ENCODE results near the gene EVA1C.

EVA1C gene

DNA sequence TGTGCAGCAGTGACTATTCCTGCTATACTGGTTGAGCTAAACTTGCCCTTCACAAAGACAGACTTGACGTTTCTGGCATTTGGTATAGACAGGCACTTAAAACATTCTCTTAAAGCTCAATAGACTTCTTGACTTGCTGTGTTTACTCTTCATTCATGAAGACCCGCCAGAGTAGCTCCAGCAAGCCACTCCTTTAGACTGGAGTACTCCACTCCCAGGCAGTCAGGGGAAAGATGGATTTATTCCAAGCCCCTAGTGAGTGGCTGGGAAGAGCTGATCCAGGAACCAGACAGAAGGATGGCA lies 70.7 kb downstream of the EVA1C start:
- H3K4me2 ChIP-seq (ENCODE audit: insufficient read depth, low read length, poor library complexity, severe bottlenecking), result no peak overlapping the region
- H4K91ac ChIP-seq (ENCODE audit: low read depth, low read length, poor library complexity), result no peak overlapping the region
- no peak overlapping the region for H3K4me3 ChIP-seq (ENCODE audit: low read length in 2 of 2)
- no peak overlapping the region for H2AFZ ChIP-seq (ENCODE audit: low read length)
- H3K4ac ChIP-seq (ENCODE audit: low read length), result no peak overlapping the region
- H3K18ac ChIP-seq (ENCODE audit: low read length), result no peak overlapping the region
- H2BK5ac ChIP-seq (ENCODE audit: low read length), result no peak overlapping the region
- no peaks in the 10 kb centered on the region for H3K9me3 ChIP-seq (replicated peaks in 1 of 2; ENCODE audit: control insufficient read depth in 2 of 2, insufficient read depth in 1 of 2, low read depth in 1 of 2, low read length in 2 of 2)
- no peak overlapping the region for H2BK12ac ChIP-seq (ENCODE audit: low read length)
- DNase-seq (ENCODE audit: low spot score), result no peak
- WGBS, 2 donors (ENCODE audit: extremely low coverage in 2 of 2, insufficient read length in 2 of 2, insufficient replicate concordance in 1 of 2), result no CpG with 5 or more reads among the region's 2 CpGs
- H2AK5ac ChIP-seq (ENCODE audit: low read depth, low read length), result no peak overlapping the region
- H3K4me1 ChIP-seq (ENCODE audit: control insufficient read depth in 2 of 2, insufficient read depth in 1 of 2, low read depth in 1 of 2, low read length in 2 of 2), result no peaks in the 10 kb centered on the region
- no peaks in the 10 kb centered on the region for H3K36me3 ChIP-seq (replicated peaks in 1 of 2; ENCODE audit: control insufficient read depth in 2 of 2, insufficient read depth in 2 of 2, low read length in 2 of 2)
- no peak overlapping the region for H3K27ac ChIP-seq (replicated peaks; ENCODE audit: low read length)
- no peak overlapping the region for H3K14ac ChIP-seq (ENCODE audit: low read length)
- H2BK120ac ChIP-seq (ENCODE audit: low read depth, low read length), result no peak overlapping the region
- peaks cover 0 to 3% (median 0%) of the 10 kb centered on the region in 3 experiments for H3K27me3 ChIP-seq (ENCODE audit: control insufficient read depth in 3 of 3, insufficient read depth in 3 of 3, low read depth in 1 of 3, low read length in 3 of 3)
- no peak overlapping the region for H3K9ac ChIP-seq (ENCODE audit: low read depth, low read length, poor library complexity)
- no peak overlapping the region for H4K8ac ChIP-seq (ENCODE audit: low read depth, low read length)
- no peak overlapping the region for H2BK15ac ChIP-seq (ENCODE audit: low read length)
- H3K23ac ChIP-seq (ENCODE audit: low read depth, low read length, poor library complexity), result no peak overlapping the region
- no peaks in the 10 kb centered on the region for H3K79me1 ChIP-seq (ENCODE audit: low read depth, low read length)

DNA sequence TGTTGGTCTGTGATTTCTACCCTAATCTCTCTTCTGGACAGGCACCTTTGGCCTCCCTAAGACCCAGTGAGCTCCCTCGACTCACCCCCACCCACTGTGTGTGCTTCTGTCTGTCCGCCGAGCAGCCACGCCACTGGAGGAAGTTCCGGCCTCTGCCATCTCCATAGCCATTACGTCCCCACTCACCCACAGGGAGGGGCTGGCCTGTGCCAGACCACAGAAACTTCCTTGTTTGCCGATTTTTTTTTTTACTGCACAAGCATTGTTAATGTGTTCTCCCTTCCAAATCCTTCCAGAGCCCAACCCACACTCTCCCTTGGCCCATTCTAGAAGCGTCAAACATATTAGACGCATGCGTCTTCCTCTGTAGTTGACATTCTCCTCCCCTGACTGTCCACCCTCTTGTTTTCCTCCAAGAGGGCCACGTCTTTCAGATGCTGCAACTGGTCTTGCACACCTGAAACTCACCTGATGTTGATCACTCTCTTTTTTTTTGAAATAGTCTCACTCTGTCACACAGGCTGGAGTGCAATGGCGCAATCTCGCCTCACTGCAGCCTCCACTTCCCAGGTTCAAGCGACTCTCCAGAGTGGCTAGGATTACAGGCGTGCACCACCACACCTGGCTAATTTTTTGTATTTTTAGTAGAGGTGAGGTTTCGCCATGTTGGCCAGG lies 72.3 kb downstream of the EVA1C start:
- H3K4ac ChIP-seq (ENCODE audit: low read length), result no peak overlapping the region
- DNase-seq (ENCODE audit: low spot score), result no peak
- H3K36me3 ChIP-seq (replicated peaks in 1 of 2; ENCODE audit: control insufficient read depth in 2 of 2, insufficient read depth in 2 of 2, low read length in 2 of 2), result no peaks in the 10 kb centered on the region
- H3K9me3 ChIP-seq (replicated peaks in 1 of 2; ENCODE audit: control insufficient read depth in 2 of 2, insufficient read depth in 1 of 2, low read depth in 1 of 2, low read length in 2 of 2), result no peaks in the 10 kb centered on the region
- peaks cover 0 to 3% (median 0%) of the 10 kb centered on the region in 3 experiments for H3K27me3 ChIP-seq (ENCODE audit: control insufficient read depth in 3 of 3, insufficient read depth in 3 of 3, low read depth in 1 of 3, low read length in 3 of 3)
- H2BK120ac ChIP-seq (ENCODE audit: low read depth, low read length), result no peak overlapping the region
- no peak overlapping the region for H3K9ac ChIP-seq (ENCODE audit: low read depth, low read length, poor library complexity)
- H2AK5ac ChIP-seq (ENCODE audit: low read depth, low read length), result no peak overlapping the region
- H4K8ac ChIP-seq (ENCODE audit: low read depth, low read length), result no peak overlapping the region
- no peak overlapping the region for H3K27ac ChIP-seq (replicated peaks; ENCODE audit: low read length)
- no CpG with 5 or more reads among the region's 16 CpGs for WGBS, 2 donors (ENCODE audit: extremely low coverage in 2 of 2, insufficient read length in 2 of 2, insufficient replicate concordance in 1 of 2)
- no peak overlapping the region for H2BK15ac ChIP-seq (ENCODE audit: low read length)
- no peak overlapping the region for H3K4me3 ChIP-seq (ENCODE audit: low read length in 2 of 2)
- H3K18ac ChIP-seq (ENCODE audit: low read length), result no peak overlapping the region
- H2AFZ ChIP-seq (ENCODE audit: low read length), result no peak overlapping the region
- H2BK5ac ChIP-seq (ENCODE audit: low read length), result no peak overlapping the region
- H2BK12ac ChIP-seq (ENCODE audit: low read length), result no peak overlapping the region
- H3K23ac ChIP-seq (ENCODE audit: low read depth, low read length, poor library complexity), result no peak overlapping the region
- H3K4me1 ChIP-seq (ENCODE audit: control insufficient read depth in 2 of 2, insufficient read depth in 1 of 2, low read depth in 1 of 2, low read length in 2 of 2), result no peaks in the 10 kb centered on the region
- no peak overlapping the region for H3K4me2 ChIP-seq (ENCODE audit: insufficient read depth, low read length, poor library complexity, severe bottlenecking)
- no peak overlapping the region for H4K91ac ChIP-seq (ENCODE audit: low read depth, low read length, poor library complexity)
- no peak overlapping the region for H3K14ac ChIP-seq (ENCODE audit: low read length)
- H3K79me1 ChIP-seq (ENCODE audit: low read depth, low read length), result no peaks in the 10 kb centered on the region

DNA sequence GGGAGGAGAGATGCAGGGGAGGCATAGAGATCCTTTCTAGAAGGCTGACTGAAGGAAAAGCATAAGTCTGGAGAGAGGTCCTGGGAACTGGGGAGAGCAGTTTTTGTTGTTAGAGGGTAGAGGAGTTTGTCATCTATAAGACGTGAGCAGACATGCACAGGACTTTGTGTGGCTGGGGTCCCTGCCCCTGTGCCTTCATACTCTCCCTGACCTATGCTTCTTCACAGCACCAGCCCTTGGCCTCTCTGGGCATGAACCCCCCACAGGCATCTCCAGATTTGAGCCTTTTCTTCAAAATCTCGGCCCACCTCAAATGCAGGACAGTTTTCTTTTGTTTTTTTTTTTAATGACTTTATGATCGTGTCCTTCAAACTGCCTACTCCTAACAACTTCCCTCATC lies 79.9 kb downstream of the EVA1C start:
- Histone ChIP-seq H3K36me3 (replicated peaks in 1 of 2; ENCODE audit: control insufficient read depth in 2 of 2, insufficient read depth in 2 of 2, low read length in 2 of 2) (no peaks in the 10 kb centered on the region), H4K8ac (ENCODE audit: low read depth, low read length) (no peak overlapping the region), H3K27ac (replicated peaks; ENCODE audit: low read length) (no peak overlapping the region), H3K4me3 (ENCODE audit: low read length in 2 of 2) (no peak overlapping the region), H2BK12ac (ENCODE audit: low read length) (no peak overlapping the region), H2BK5ac (ENCODE audit: low read length) (no peak overlapping the region), H3K4me2 (ENCODE audit: insufficient read depth, low read length, poor library complexity, severe bottlenecking) (no peak overlapping the region), H3K18ac (ENCODE audit: low read length) (peak overlapping the region; percentile 62), H3K79me1 (ENCODE audit: low read depth, low read length) (no peaks in the 10 kb centered on the region), H3K9ac (ENCODE audit: low read depth, low read length, poor library complexity) (no peak overlapping the region), H2BK15ac (ENCODE audit: low read length) (peak overlapping the region; percentile 12), H3K14ac (ENCODE audit: low read length) (no peak overlapping the region), H4K91ac (ENCODE audit: low read depth, low read length, poor library complexity) (no peak overlapping the region), H3K4me1 (ENCODE audit: control insufficient read depth in 2 of 2, insufficient read depth in 1 of 2, low read depth in 1 of 2, low read length in 2 of 2) (peaks cover 15 to 16% of the 10 kb centered on the region in 2 donors), H3K27me3 (ENCODE audit: control insufficient read depth in 3 of 3, insufficient read depth in 3 of 3, low read depth in 1 of 3, low read length in 3 of 3) (no peaks in the 10 kb centered on the region), H2AFZ (ENCODE audit: low read length) (peak overlapping the region; percentile 73), H2AK5ac (ENCODE audit: low read depth, low read length) (no peak overlapping the region), H3K4ac (ENCODE audit: low read length) (no peak overlapping the region), H3K9me3 (replicated peaks in 1 of 2; ENCODE audit: control insufficient read depth in 2 of 2, insufficient read depth in 1 of 2, low read depth in 1 of 2, low read length in 2 of 2) (no peaks in the 10 kb centered on the region), H3K23ac (ENCODE audit: low read depth, low read length, poor library complexity) (no peak overlapping the region), H2BK120ac (ENCODE audit: low read depth, low read length) (peak overlapping the region; percentile 0)
- WGBS, 2 donors (ENCODE audit: extremely low coverage in 2 of 2, insufficient read length in 2 of 2, insufficient replicate concordance in 1 of 2), result no CpG with 5 or more reads among the region's 3 CpGs
- DNase-seq (ENCODE audit: low spot score), result no peak

DNA sequence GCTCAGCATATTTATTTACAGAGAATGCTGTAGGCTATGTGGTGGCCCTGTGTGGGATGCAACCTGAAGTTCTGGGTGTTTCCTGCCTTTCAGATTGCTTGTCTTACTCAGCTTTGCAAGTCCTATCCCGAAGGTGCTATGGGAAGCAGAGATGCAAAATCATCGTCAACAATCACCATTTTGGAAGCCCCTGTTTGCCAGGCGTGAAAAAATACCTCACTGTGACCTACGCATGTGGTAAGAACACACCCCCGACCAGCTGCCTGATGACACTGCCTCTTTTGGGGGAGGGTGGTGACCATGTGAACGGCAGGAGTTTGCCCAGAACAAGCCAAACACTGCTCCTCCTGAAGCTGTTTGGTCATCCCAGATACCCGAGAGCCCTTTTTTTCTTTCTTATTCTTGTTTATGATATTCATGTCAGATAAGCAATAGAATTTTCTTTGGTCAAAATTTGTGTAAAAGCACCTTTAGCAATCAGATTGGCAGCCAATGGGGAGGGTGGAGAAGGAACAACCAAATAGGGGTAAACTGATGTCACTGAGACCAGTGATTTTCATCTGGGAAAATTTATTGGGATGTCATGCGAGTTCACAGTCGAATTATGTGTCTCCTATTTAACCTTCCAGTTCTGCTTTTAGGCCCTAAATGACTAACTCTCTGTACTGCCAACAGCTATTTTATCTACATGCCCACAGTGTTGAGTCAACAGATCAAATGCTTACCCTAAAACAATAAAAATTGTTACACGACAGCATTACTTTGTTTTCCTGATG lies 82.6 kb downstream of the EVA1C start:
- no peak overlapping the region for H3K14ac ChIP-seq (ENCODE audit: low read length)
- H2AK5ac ChIP-seq (ENCODE audit: low read depth, low read length), result no peak overlapping the region
- peaks cover 0 to 2% of the 10 kb centered on the region in 2 donors for H3K9me3 ChIP-seq (replicated peaks in 1 of 2; ENCODE audit: control insufficient read depth in 2 of 2, insufficient read depth in 1 of 2, low read depth in 1 of 2, low read length in 2 of 2)
- no peaks in the 10 kb centered on the region for H3K36me3 ChIP-seq (replicated peaks in 1 of 2; ENCODE audit: control insufficient read depth in 2 of 2, insufficient read depth in 2 of 2, low read length in 2 of 2)
- no peak overlapping the region for H3K23ac ChIP-seq (ENCODE audit: low read depth, low read length, poor library complexity)
- H2BK15ac ChIP-seq (ENCODE audit: low read length), result no peak overlapping the region
- no peak overlapping the region for H3K27ac ChIP-seq (replicated peaks; ENCODE audit: low read length)
- no peaks in the 10 kb centered on the region for H3K27me3 ChIP-seq (ENCODE audit: control insufficient read depth in 3 of 3, insufficient read depth in 3 of 3, low read depth in 1 of 3, low read length in 3 of 3)
- no peak overlapping the region for H2BK5ac ChIP-seq (ENCODE audit: low read length)
- H2AFZ ChIP-seq (ENCODE audit: low read length), result no peak overlapping the region
- no peak overlapping the region for H3K4ac ChIP-seq (ENCODE audit: low read length)
- no peak overlapping the region for H2BK120ac ChIP-seq (ENCODE audit: low read depth, low read length)
- no peak overlapping the region for H3K18ac ChIP-seq (ENCODE audit: low read length)
- no peak overlapping the region for H2BK12ac ChIP-seq (ENCODE audit: low read length)
- no peak overlapping the region for H3K4me2 ChIP-seq (ENCODE audit: insufficient read depth, low read length, poor library complexity, severe bottlenecking)
- no peak overlapping the region for H3K9ac ChIP-seq (ENCODE audit: low read depth, low read length, poor library complexity)
- H3K4me3 ChIP-seq (ENCODE audit: low read length in 2 of 2), result no peak overlapping the region
- H3K4me1 ChIP-seq (ENCODE audit: control insufficient read depth in 2 of 2, insufficient read depth in 1 of 2, low read depth in 1 of 2, low read length in 2 of 2), result peaks cover 15 to 21% of the 10 kb centered on the region in 2 donors
- no CpG with 5 or more reads among the region's 10 CpGs for WGBS, 2 donors (ENCODE audit: extremely low coverage in 2 of 2, insufficient read length in 2 of 2, insufficient replicate concordance in 1 of 2)
- no peak overlapping the region for H4K8ac ChIP-seq (ENCODE audit: low read depth, low read length)
- DNase-seq (ENCODE audit: low spot score), result no peak
- no peak overlapping the region for H4K91ac ChIP-seq (ENCODE audit: low read depth, low read length, poor library complexity)
- no peaks in the 10 kb centered on the region for H3K79me1 ChIP-seq (ENCODE audit: low read depth, low read length)
